Activated T-cell treated with anti-CD3 and anti-CD28 coated beads for 4 hours (primary cell): ENCODE data around the gene GAB1.
"Not testable (repeated sequence)": the region's sequence is repeated elsewhere in the genome, so short reads cannot be mapped to it uniquely, and the experiment has no call there.

ENCODE experiments used
- DNase-seq: peaks from one replicate; pipeline ENCODE4 v3.0.0-alpha.2; 2020

The GAB1 gene

GRCh38 chr4:143339497-143339896 lies 2.8 kb downstream of the GAB1 start:
- DNase-seq: no peak

GRCh38 chr4:143341186-143341755 lies 4.6 kb downstream of the GAB1 start:
- no peak for DNase-seq

GRCh38 chr4:143343276-143343831 lies 6.7 kb downstream of the GAB1 start:
- DNase-seq: no peak

GRCh38 chr4:143344041-143344440 lies 7.4 kb downstream of the GAB1 start:
- no peak for DNase-seq

- DNase-seq: no peak
Measured at GRCh38 chr4:143344774-143345173, 8.1 kb downstream of the GAB1 start.

GRCh38 chr4:143345356-143345755 lies 8.7 kb downstream of the GAB1 start:
- DNase-seq: no peak

GRCh38 chr4:143346206-143346605 lies 9.5 kb downstream of the GAB1 start:
- no peak for DNase-seq

GRCh38 chr4:143347484-143348111 lies 10.9 kb downstream of the GAB1 start:
- DNase-seq: no peak

GRCh38 chr4:143348233-143349077 lies 11.8 kb downstream of the GAB1 start:
- no peak for DNase-seq

- DNase-seq: not testable (repeated sequence)
Measured at GRCh38 chr4:143349858-143350527, 13.3 kb downstream of the GAB1 start.

- no peak for DNase-seq
Measured at GRCh38 chr4:143351149-143351691, 14.5 kb downstream of the GAB1 start.

DNA sequence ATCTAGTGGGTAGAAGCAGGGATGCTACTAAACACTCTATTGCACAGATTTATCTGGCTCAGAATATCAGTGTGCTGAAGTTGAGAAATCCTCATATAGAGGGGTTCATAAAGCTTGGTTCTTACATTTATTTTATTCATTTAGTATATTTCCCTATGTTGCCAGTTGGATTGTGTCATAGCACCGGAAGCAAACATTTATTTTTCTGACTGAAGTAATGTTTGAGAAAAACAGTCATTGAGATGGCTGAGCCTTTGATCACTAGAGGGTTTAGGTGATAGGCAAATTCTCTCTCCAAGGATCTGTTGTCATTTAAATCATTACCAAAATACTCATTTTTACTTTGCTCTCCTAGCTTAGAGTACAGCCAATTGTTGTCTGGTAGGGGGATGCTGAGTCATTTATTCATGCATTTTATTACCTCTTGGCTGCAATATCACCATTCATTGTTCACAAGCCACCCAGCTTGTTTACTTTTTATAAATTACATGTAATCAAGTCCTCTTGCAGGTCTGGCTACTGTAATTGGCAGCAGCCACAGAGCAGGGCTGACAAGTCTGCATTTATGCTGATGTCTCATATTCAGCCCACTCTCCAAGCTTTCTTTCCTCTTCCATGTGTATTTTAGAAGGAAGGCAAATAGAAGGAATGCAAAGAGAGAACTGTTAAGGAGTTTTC lies 15.2 kb downstream of the GAB1 start:
- DNase-seq: no peak

DNA sequence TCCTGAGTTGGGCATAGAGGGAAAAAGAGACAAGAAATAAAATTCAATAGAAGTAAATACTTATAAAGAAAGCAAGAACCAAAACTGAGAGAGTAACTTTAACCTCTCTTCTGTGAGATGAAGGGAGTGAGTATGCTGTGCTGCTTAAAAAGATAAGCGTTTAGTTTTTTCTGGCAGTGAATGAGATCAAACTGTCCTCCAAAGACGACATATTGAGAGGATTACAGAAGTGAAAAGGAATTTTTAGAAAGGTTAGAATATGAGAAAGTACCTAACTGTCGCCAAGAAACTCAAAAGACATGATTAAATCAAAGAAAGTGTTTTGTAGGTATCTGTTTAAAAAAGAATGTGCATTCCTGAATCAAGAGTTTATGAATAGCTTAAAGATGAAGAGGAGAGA lies 16.0 kb downstream of the GAB1 start:
- no peak for DNase-seq

DNA sequence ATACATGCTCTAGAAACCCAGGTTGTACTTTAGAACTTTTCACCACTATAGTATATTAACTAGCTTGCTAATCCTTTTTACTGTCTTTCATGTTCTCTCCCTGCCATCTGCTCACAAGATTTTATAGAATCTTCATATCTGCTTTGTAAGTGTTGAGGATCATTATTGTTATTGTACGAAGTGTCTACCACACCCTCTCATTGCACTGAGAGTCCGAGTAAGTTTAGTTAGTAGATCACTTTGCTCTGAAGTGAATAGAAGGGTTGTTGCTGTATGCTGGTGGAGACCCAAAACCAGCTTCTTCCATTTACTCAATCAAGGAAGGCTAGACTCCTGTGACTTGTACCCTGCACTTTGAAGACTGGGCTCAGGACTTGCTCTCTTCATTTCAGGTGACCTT lies 17.1 kb downstream of the GAB1 start:
- no peak for DNase-seq

DNA sequence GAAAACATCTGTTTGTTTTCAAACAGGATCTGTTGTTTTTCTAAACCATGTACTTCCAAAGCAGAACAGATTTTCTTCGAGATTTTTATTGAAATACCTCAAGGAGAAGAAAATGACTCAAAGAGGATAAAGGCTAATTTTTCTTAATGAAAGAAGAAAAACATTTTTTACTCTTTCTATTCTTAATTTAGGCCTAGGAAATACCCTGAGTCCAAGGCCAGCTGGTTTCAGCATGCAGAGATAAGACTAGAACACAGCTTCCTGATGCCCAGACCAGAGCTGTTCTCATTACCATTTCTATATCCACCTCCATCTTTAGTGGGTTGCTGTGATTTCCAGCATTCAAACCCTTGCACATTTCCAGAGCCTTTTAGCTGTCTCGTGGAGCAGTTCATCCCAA lies 18.3 kb downstream of the GAB1 start:
- DNase-seq: no peak

DNA sequence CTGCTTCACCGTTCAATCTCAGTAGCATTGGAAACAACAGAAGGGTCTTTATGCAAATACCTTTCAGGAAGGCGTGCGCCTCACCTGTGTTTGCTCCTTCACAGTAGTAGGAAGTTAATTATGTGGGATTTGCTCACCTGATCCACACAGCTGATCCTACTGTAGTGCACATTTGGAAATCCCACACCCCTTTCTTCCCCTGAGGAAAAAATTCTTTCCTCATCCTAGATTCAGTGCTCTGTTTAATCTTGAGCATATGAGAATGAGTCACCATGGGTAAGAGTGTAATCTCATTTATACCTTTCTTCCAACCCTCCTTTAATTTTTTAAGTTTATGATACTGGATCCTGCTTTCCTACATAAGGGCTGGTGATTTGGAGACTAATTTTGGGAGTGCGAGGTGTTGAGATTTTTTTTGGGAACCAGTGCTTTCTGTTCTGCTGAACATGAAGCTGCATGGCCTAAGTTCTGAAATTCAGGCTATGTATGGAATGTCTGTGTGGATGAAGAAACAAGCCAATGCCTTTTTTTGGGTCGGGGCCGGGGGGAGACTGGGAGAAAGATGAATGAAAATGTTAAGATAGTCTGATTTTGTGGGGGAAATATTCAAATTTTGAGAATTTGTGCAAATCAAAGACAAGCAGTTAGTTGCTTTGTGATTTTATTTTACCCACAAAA lies 19.0 kb downstream of the GAB1 start:
- DNase-seq: no peak

GRCh38 chr4:143356493-143356892 lies 19.8 kb downstream of the GAB1 start:
- DNase-seq: no peak

DNA sequence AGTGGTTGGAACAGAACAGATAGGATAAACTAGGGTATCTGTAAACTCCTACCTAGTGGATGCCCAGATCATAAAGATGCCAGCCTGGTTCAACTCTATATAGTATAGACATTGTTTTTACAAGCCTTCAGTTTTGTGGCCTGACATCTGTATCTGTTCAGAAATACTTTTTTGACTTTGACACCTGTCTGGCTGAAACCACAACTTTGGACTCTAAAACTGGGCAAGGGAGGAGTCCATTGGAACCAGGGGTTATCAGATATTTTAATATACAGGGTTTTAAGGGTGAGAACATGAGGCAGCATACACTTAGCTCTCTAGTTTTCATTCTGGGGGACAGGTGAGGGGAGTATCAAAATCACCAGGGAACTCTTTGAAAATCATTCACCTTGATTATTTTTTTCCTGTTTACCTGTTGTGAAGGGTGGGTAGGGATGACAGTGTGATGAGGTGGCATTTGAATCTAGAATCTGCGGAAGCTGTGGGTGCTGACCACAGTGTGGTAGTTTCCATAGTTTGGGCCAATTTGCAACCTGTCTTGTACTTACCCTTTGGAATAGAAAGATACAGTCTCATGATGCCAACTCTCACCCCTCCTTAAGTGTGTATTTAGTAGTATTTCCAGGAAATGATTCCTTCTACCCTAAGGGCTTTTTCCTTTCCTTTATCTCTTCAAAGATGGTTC lies 20.6 kb downstream of the GAB1 start:
- no peak for DNase-seq

GRCh38 chr4:143358419-143358818 lies 21.7 kb downstream of the GAB1 start:
- no peak for DNase-seq

GRCh38 chr4:143358923-143359643 lies 22.4 kb downstream of the GAB1 start:
- DNase-seq: no peak
